GM23338 (cell line): ENCODE data around the gene OTOG. TPM values are rescaled to one million over a fixed set of nuclear protein-coding genes. Genes with fewer than 3 reads are reported as not detected.

Source experiments
- ATAC-seq: fragments of 200-7000 bp; cut with Tn5 transposase; 3 replicates; pipeline ENCODE4 v1.9.1; 2020
- DNase-seq: peaks from one replicate; pipeline ENCODE4 v3.0.0-alpha.2; 2015; ENCODE audit warnings: low spot score
- H2AFZ ChIP-seq: fragments of 200-600 bp; sonication (generic); 2 replicates; pipeline ENCODE4 v1.8.0; 2016; ENCODE audit warnings: antibody characterized with exemption, mild to moderate bottlenecking, moderate library complexity
- H3F3A ChIP-seq: fragments of 200-600 bp; sonication (generic); replicated peaks from 2 replicates; pipeline ENCODE4 v1.8.0; 2017; ENCODE audit warnings: antibody characterized with exemption, mixed run types, low read depth
- H3K27ac ChIP-seq: fragments of 200-600 bp; sonication (generic); 2 replicates; pipeline ENCODE4 v1.6.1; 2016; ENCODE audit warnings: low read depth
- H3K27me3 ChIP-seq: fragments of 200-600 bp; sonication (generic); 2 replicates; pipeline ENCODE4 v1.8.0; 2016; ENCODE audit warnings: mild to moderate bottlenecking, mixed run types, moderate library complexity; ENCODE audit not compliant: insufficient read depth
- H3K36me3 ChIP-seq: fragments of 200-600 bp; sonication (generic); 2 replicates; pipeline ENCODE4 v1.8.0; 2016; ENCODE audit warnings: mild to moderate bottlenecking; ENCODE audit not compliant: insufficient read depth
- H3K4me1 ChIP-seq: fragments of 200-600 bp; sonication (generic); 2 replicates; pipeline ENCODE4 v1.8.0; 2016; ENCODE audit warnings: mild to moderate bottlenecking, moderate library complexity; ENCODE audit not compliant: insufficient read depth
- H3K4me2 ChIP-seq: fragments of 200-600 bp; sonication (generic); 2 replicates; pipeline ENCODE4 v1.7.1; 2017; ENCODE audit warnings: mixed run types
- H3K4me3 ChIP-seq: fragments of 200-600 bp; sonication (generic); 2 replicates; pipeline ENCODE4 v1.6.1; 2016; ENCODE audit warnings: mixed run types
- H3K79me2 ChIP-seq: fragments of 200-600 bp; sonication (generic); replicated peaks from 2 replicates; pipeline ENCODE4 v1.8.0; 2017; ENCODE audit warnings: mild to moderate bottlenecking; ENCODE audit not compliant: insufficient read depth
- H3K9me2 ChIP-seq: fragments of 200-600 bp; sonication (generic); 2 replicates; pipeline ENCODE4 v1.8.0; 2017; ENCODE audit not compliant: insufficient read depth
- H4K20me1 ChIP-seq: fragments of 200-600 bp; sonication (generic); replicated peaks from 2 replicates; pipeline ENCODE4 v1.8.0; 2017; ENCODE audit warnings: mild to moderate bottlenecking; ENCODE audit not compliant: insufficient read depth
- H3K27ac Mint-ChIP-seq: 2 replicates; pipeline ENCODE4 v1.8.0; 2020; ENCODE audit warnings: inconsistent platforms, mild to moderate bottlenecking, moderate library complexity, mixed read lengths
- H3K27me3 Mint-ChIP-seq: 3 replicates; pipeline ENCODE4 v1.8.0; 2022; ENCODE audit warnings: low read depth, mild to moderate bottlenecking, moderate library complexity, mixed read lengths, inconsistent platforms; ENCODE audit not compliant: insufficient read depth, poor library complexity
- H3K36me3 Mint-ChIP-seq: 3 replicates; pipeline ENCODE4 v1.8.0; 2021; ENCODE audit warnings: low read depth, mild to moderate bottlenecking, inconsistent platforms, moderate library complexity, mixed read lengths
- H3K4me1 Mint-ChIP-seq: 3 replicates; pipeline ENCODE4 v1.8.0; 2020; ENCODE audit warnings: mild to moderate bottlenecking, inconsistent platforms, mixed read lengths
- H3K4me3 Mint-ChIP-seq: 3 replicates; pipeline ENCODE4 v1.8.0; 2021; ENCODE audit warnings: moderate library complexity, mild to moderate bottlenecking, inconsistent platforms, mixed read lengths
- H3K9me3 Mint-ChIP-seq: 3 replicates; pipeline ENCODE4 v1.8.0; 2020; ENCODE audit warnings: moderate library complexity, mild to moderate bottlenecking, inconsistent platforms, mixed read lengths
- CREB1 ChIP-seq: fragments of 250-450 bp; sonication (Bioruptor Pico); IDR thresholded peaks from 2 replicates; pipeline ENCODE4 v1.5.0; 2020; ENCODE audit warnings: low read depth, mild to moderate bottlenecking, moderate library complexity
- CTCF ChIP-seq, 2 experiments: fragments of 200-600 bp in 1 of 2; sonication (generic) in 1 of 2; conservative IDR thresholded peaks; 2 replicates each; pipeline versions ENCODE4 v1.5.1 to v1.6.1; 2016 to 2017; ENCODE audit warnings: antibody characterized with exemption in 2 of 2, low read depth in 2 of 2, mild to moderate bottlenecking in 2 of 2, moderate library complexity in 1 of 2
- EZH2 ChIP-seq: fragments of 200-600 bp; sonication (generic); IDR thresholded peaks from one replicate; pipeline ENCODE4 v1.8.0; 2017; ENCODE audit warnings: antibody characterized with exemption, mild to moderate bottlenecking, low read depth; ENCODE audit not compliant: unreplicated experiment
- JUNB ChIP-seq: IDR thresholded peaks from one replicate; pipeline ENCODE4 v1.6.1; 2016; ENCODE audit warnings: antibody characterized with exemption; ENCODE audit not compliant: unreplicated experiment
- POLR2AphosphoS5 ChIP-seq: IDR thresholded peaks from 2 replicates; pipeline ENCODE4 v1.6.1; 2016; ENCODE audit warnings: antibody characterized with exemption, low read depth
- REST ChIP-seq: IDR thresholded peaks from one replicate; pipeline ENCODE4 v1.6.1; 2018; ENCODE audit warnings: antibody characterized with exemption; ENCODE audit not compliant: unreplicated experiment
- STAT1 ChIP-seq: IDR thresholded peaks from one replicate; pipeline ENCODE4 v1.6.1; 2016; ENCODE audit warnings: antibody characterized with exemption; ENCODE audit not compliant: unreplicated experiment
- ZNF114 ChIP-seq: fragments of 250-450 bp; sonication (Bioruptor Pico); IDR thresholded peaks from 2 replicates; pipeline ENCODE4 v1.5.0; 2020; ENCODE audit warnings: mild to moderate bottlenecking, moderate library complexity
- ZNF331 ChIP-seq: fragments of 250-450 bp; sonication (Bioruptor Pico); IDR thresholded peaks from 2 replicates; pipeline ENCODE4 v1.5.0; 2020; ENCODE audit warnings: low read depth, mild to moderate bottlenecking, moderate library complexity
- polyA plus RNA-seq: library from polyadenylated mRNA; unstranded; fragments of >200 nt; fragmentation: Nextera tagmentation; extraction: Ambion mirVana; gene quantifications from 2 replicates; pipeline ENCODE4 v1.2.1, GENCODE V29; 2016
- total RNA-seq: library from RNA; depleted of rRNA; stranded (reverse); fragments of >200 nt; shearing (Covaris generic); gene quantifications from 2 replicates; pipeline ENCODE4 v1.2.3, GENCODE V29; 2014
- TF ChIP-seq, protein P1 (sequence below): IDR thresholded peaks from 2 replicates; pipeline ENCODE4 v1.6.1; 2016; ENCODE audit warnings: antibody characterized with exemption

OTOG gene
- total and polyA plus RNA-seq, 2 experiments from 2014 or later = 0.40 to 0.52 TPM

- Histone ChIP-seq H3K4me3 (no peak overlapping the region), H3K4me1 (peaks cover 5% of the 10 kb centered on the region; the same call in 1 of the 2 replicates), H3K9me2 (no peaks in the 10 kb centered on the region), H3K79me2 (no peaks in the 10 kb centered on the region), H2AFZ (no peak overlapping the region), H4K20me1 (no peaks in the 10 kb centered on the region), H3K36me3 (no peaks in the 10 kb centered on the region), H3K27ac (no peak overlapping the region), H3K27me3 (peaks cover 3% of the 10 kb centered on the region; the same call in 1 of the 2 replicates), H3F3A (no peaks in the 10 kb centered on the region), H3K4me2 (no peak overlapping the region)
- ATAC-seq (peak; percentile 52), DNase-seq (no peak)
- Mint-ChIP-seq H3K27me3 (peaks cover 5% of the 10 kb centered on the region), H3K4me1 (peaks cover 33% of the 10 kb centered on the region), H3K27ac (no peak overlapping the region), H3K9me3 (no peaks in the 10 kb centered on the region), H3K4me3 (no peak overlapping the region), H3K36me3 (no peaks in the 10 kb centered on the region)
- TF ChIP-seq ZNF114 (CRISPR knock-in tag) = no peak
- TF ChIP-seq, protein P1, sequence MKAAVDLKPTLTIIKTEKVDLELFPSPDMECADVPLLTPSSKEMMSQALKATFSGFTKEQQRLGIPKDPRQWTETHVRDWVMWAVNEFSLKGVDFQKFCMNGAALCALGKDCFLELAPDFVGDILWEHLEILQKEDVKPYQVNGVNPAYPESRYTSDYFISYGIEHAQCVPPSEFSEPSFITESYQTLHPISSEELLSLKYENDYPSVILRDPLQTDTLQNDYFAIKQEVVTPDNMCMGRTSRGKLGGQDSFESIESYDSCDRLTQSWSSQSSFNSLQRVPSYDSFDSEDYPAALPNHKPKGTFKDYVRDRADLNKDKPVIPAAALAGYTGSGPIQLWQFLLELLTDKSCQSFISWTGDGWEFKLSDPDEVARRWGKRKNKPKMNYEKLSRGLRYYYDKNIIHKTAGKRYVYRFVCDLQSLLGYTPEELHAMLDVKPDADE = no peak
- no peak for TF ChIP-seq JUNB
Observed at GRCh38 chr11:17538054-17538453, 9.0 kb upstream of the OTOG start.

GRCh38 chr11:17538731-17539130 lies 8.3 kb upstream of the OTOG start:
- H3K9me2 ChIP-seq = no peaks in the 10 kb centered on the region
- H3K36me3 ChIP-seq = no peaks in the 10 kb centered on the region
- no peak for DNase-seq
- H4K20me1 ChIP-seq = no peaks in the 10 kb centered on the region
- Mint-ChIP-seq H3K4me3 (no peak overlapping the region), H3K36me3 (no peaks in the 10 kb centered on the region), H3K27ac (no peak overlapping the region), H3K4me1 (peaks cover 36% of the 10 kb centered on the region), H3K9me3 (no peaks in the 10 kb centered on the region), H3K27me3 (peaks cover 10% of the 10 kb centered on the region)
- no peak overlapping the region for H2AFZ ChIP-seq
- no peaks in the 10 kb centered on the region for H3K79me2 ChIP-seq
- peaks cover 10% of the 10 kb centered on the region for H3K27me3 ChIP-seq
- no peak overlapping the region for H3K4me2 ChIP-seq
- peaks cover 12% of the 10 kb centered on the region; the same call in 1 of the 2 replicates for H3K4me1 ChIP-seq
- no peaks in the 10 kb centered on the region for H3F3A ChIP-seq
- H3K4me3 ChIP-seq = no peak overlapping the region
- peak; percentile 36; the same call in 2 of the 3 replicates for ATAC-seq
- H3K27ac ChIP-seq = no peak overlapping the region
- TF ChIP-seq JUNB (no peak), CTCF (conservative IDR thresholded peaks at IDR 0.05; ENCODE audit: low read depth in 2 of 2) (no peak; a peak in 1 of 4 replicates), ZNF114 (CRISPR knock-in tag) (no peak), ZNF331 (CRISPR knock-in tag) (no peak), STAT1 (no peak), REST (no peak), EZH2 (no peak), POLR2AphosphoS5 (no peak), CREB1 (CRISPR knock-in tag) (no peak)
